Thoracic aorta (tissue), 2 donors: ENCODE measurements around the gene PNMA6E. TPM values are rescaled to one million over a fixed set of nuclear protein-coding genes. Genes with fewer than 3 reads are reported as not detected.
"Not testable (repeated sequence)": the region's sequence is repeated elsewhere in the genome, so short reads cannot be mapped to it uniquely, and the experiment has no call there.

Source experiments
- ATAC-seq: fragments of 150-250 bp; one replicate; pipeline ENCODE4 v1.8.0; 2017; ENCODE audit warnings: low read depth; ENCODE audit not compliant: insufficient number of reproducible peaks, low FRiP score
- DNase-seq: peaks from one replicate; pipeline ENCODE4 v3.0.0-alpha.2; 2020; ENCODE audit warnings: low spot score
- H3K27ac ChIP-seq, 2 donors: fragments of 200-600 bp; sonication (generic); 1 replicate in 1 of 2; 2 replicates in 1 of 2; pipeline ENCODE4 v1.5.1; 2016; ENCODE audit warnings: mild to moderate bottlenecking in 2 of 2, moderate library complexity in 2 of 2
- H3K27me3 ChIP-seq: fragments of 200-600 bp; sonication (generic); replicated peaks from 2 replicates; pipeline ENCODE4 v1.6.0; 2016; ENCODE audit warnings: mild to moderate bottlenecking; ENCODE audit not compliant: insufficient read depth
- H3K36me3 ChIP-seq: fragments of 200-600 bp; sonication (generic); one replicate; pipeline ENCODE4 v1.5.1; 2016
- H3K4me1 ChIP-seq, 2 donors: fragments of 200-600 bp; sonication (generic); 1 replicate in 1 of 2; 2 replicates in 1 of 2; pipeline versions ENCODE4 v1.5.1 to v1.6.0; 2016; ENCODE audit warnings: low read depth in 2 of 2, mild to moderate bottlenecking in 1 of 2; ENCODE audit not compliant: control insufficient read depth in 1 of 2
- H3K4me3 ChIP-seq: fragments of 200-600 bp; sonication (generic); 2 replicates; pipeline ENCODE4 v1.5.1; 2016; ENCODE audit warnings: mild to moderate bottlenecking
- H3K9me3 ChIP-seq: fragments of 200-600 bp; sonication (generic); 2 replicates; pipeline ENCODE4 v1.5.1; 2016
- CTCF ChIP-seq: fragments of 200-600 bp; sonication (generic); IDR thresholded peaks from one replicate; pipeline ENCODE4 v1.5.1; 2019; ENCODE audit warnings: antibody characterized with exemption
- total RNA-seq, 2 donors: library from RNA; depleted of rRNA; stranded (reverse); fragments of >200 nt; gene quantifications; one replicate each; pipeline versions ENCODE4 v1.1.0 to v1.2.3, GENCODE V29; 2016

PNMA6E gene
- total RNA-seq, 2 donors from 2014 or later = not detected

GRCh38 chrX:153395613-153396319, 5.4 kb downstream of the PNMA6E start:
- no peak for ATAC-seq

DNA sequence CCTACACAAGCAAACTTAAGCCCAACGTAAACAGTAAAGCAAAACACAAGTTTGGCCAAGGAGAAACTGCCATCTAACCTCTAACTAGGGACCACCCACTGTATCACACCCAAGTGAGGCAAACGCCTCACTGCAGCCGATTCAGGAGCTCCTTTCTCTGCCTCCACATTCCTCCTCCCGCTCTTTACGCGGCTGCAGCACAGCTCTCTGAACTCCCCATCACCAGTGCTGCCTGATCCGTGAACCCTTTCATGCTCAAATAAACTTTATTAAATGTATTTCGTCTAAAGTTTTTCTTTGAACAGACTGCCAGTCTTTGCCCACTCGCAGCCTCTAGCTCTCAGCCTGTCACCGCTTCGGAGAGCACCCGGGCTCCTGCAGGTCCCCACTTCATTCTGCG, 6.5 kb downstream of the PNMA6E start:
- no peak for ATAC-seq
- TF ChIP-seq CTCF = no peak
- DNase-seq = no peak
- Histone ChIP-seq H3K27ac (no peak overlapping the region), H3K4me3 (no peak overlapping the region), H3K4me1 (no peaks in the 10 kb centered on the region), H3K9me3 (no peaks in the 10 kb centered on the region), H3K27me3 (no peaks in the 10 kb centered on the region), H3K36me3 (no peaks in the 10 kb centered on the region)

More at GRCh38 chrX:153395613-153396319, 5.4 kb downstream of the PNMA6E start:
- DNase-seq = no peak
- Histone ChIP-seq H3K4me3 (no peak overlapping the region), H3K4me1 (no peaks in the 10 kb centered on the region), H3K9me3 (no peaks in the 10 kb centered on the region), H3K36me3 (no peaks in the 10 kb centered on the region), H3K27ac (no peak overlapping the region), H3K27me3 (no peaks in the 10 kb centered on the region)
- TF ChIP-seq CTCF = no peak

GRCh38 chrX:153392642-153393321, 8.4 kb downstream of the PNMA6E start:
- Histone ChIP-seq H3K27ac (no peak overlapping the region), H3K4me3 (no peak overlapping the region), H3K27me3 (no peaks in the 10 kb centered on the region), H3K36me3 (no peaks in the 10 kb centered on the region), H3K4me1 (no peaks in the 10 kb centered on the region), H3K9me3 (no peaks in the 10 kb centered on the region)
- DNase-seq (no peak), ATAC-seq (no peak)
- no peak for TF ChIP-seq CTCF

GRCh38 chrX:153389460-153389768, 11.7 kb downstream of the PNMA6E start:
- not testable (repeated sequence) for ATAC-seq, H3K36me3 ChIP-seq, H3K27me3 ChIP-seq

GRCh38 chrX:153388722-153389459, 12.3 kb downstream of the PNMA6E start:
- Histone ChIP-seq H3K36me3 (no peaks in the 10 kb centered on the region), H3K9me3 (no peaks in the 10 kb centered on the region), H3K4me3 (no peak overlapping the region), H3K27ac (no peak overlapping the region), H3K4me1 (no peaks in the 10 kb centered on the region), H3K27me3 (no peaks in the 10 kb centered on the region)
- ATAC-seq = no peak
- TF ChIP-seq CTCF = no peak
- DNase-seq = no peak

More at GRCh38 chrX:153389460-153389768, 11.7 kb downstream of the PNMA6E start:
- not testable (repeated sequence) for DNase-seq, H3K4me3 ChIP-seq, H3K27ac ChIP-seq, H3K4me1 ChIP-seq, H3K9me3 ChIP-seq
